IPS DF 6.9 (cell line): Measurements from ENCODE around the gene MARK3.
A peak's percentile ranks its signal among the peaks of the same experiment; 100 is the strongest.

Experiments
- DNase-seq: peaks from one replicate; pipeline ENCODE4 v3.0.0-alpha.2; 2013; ENCODE audit warnings: low read depth, low spot score
- H3K27ac ChIP-seq: one replicate; pipeline ENCODE4 v1.5.1; 2013; ENCODE audit warnings: low read length, control low read depth
- H3K27me3 ChIP-seq: 2 replicates; pipeline ENCODE4 v1.6.1; 2013; ENCODE audit warnings: mild to moderate bottlenecking, low read length; ENCODE audit not compliant: control insufficient read depth, insufficient read depth
- H3K36me3 ChIP-seq: 2 replicates; pipeline ENCODE4 v1.6.1; 2013; ENCODE audit warnings: low read length; ENCODE audit not compliant: control insufficient read depth, insufficient read depth
- H3K4me1 ChIP-seq: 2 replicates; pipeline ENCODE4 v1.6.1; 2013; ENCODE audit warnings: low read length; ENCODE audit not compliant: control insufficient read depth, insufficient read depth
- H3K4me3 ChIP-seq: 2 replicates; pipeline ENCODE4 v1.5.1; 2013; ENCODE audit warnings: mild to moderate bottlenecking, low read length
- H3K9me3 ChIP-seq: 2 replicates; pipeline ENCODE4 v1.6.1; 2013; ENCODE audit warnings: low read length, inconsistent platforms; ENCODE audit not compliant: control insufficient read depth, insufficient read depth
- WGBS: extraction: QIAGEN DNeasy Blood & Tissue Kit; methylation state at CpG from one replicate; pipeline ENCODE4 v1.1.7; 2013; ENCODE audit warnings: mixed read lengths, missing lambda C conversion rate; ENCODE audit not compliant: insufficient read length, insufficient coverage; 5-methylcytosine and 5-hydroxymethylcytosine counted together

The MARK3 gene

GRCh38 chr14:103488071-103488470, 102.9 kb downstream of the MARK3 start:
- no peak overlapping the region for H3K27ac ChIP-seq
- H3K36me3 ChIP-seq: peaks cover 3% of the 10 kb centered on the region; the same call in 1 of the 2 replicates
- no peaks in the 10 kb centered on the region for H3K27me3 ChIP-seq
- no CpG with 5 or more reads among the region's 6 CpGs for WGBS
- no peaks in the 10 kb centered on the region for H3K4me1 ChIP-seq
- no peak for DNase-seq
- no peaks in the 10 kb centered on the region for H3K9me3 ChIP-seq
- no peak overlapping the region for H3K4me3 ChIP-seq

- no peak overlapping the region for H3K4me3 ChIP-seq
- H3K27me3 ChIP-seq: no peaks in the 10 kb centered on the region
- no peak overlapping the region for H3K27ac ChIP-seq
- no peak for DNase-seq
- peaks cover 3% of the 10 kb centered on the region; the same call in 1 of the 2 replicates for H3K36me3 ChIP-seq
- no CpG with 5 or more reads among the region's 2 CpGs for WGBS
- H3K9me3 ChIP-seq: no peaks in the 10 kb centered on the region
- no peaks in the 10 kb centered on the region for H3K4me1 ChIP-seq
Observed at GRCh38 chr14:103488960-103489359, 103.7 kb downstream of the MARK3 start.

GRCh38 chr14:103489621-103490020, 104.4 kb downstream of the MARK3 start:
- H3K27me3 ChIP-seq: no peaks in the 10 kb centered on the region
- no peaks in the 10 kb centered on the region for H3K4me1 ChIP-seq
- peaks cover 3% of the 10 kb centered on the region; the same call in 1 of the 2 replicates for H3K36me3 ChIP-seq
- no peaks in the 10 kb centered on the region for H3K9me3 ChIP-seq
- no peak for DNase-seq
- no peak overlapping the region for H3K27ac ChIP-seq
- WGBS: no CpG with 5 or more reads among the region's 2 CpGs
- H3K4me3 ChIP-seq: no peak overlapping the region

GRCh38 chr14:103491691-103492090, 106.5 kb downstream of the MARK3 start:
- DNase-seq: no peak
- peaks cover 3% of the 10 kb centered on the region; the same call in 1 of the 2 replicates for H3K36me3 ChIP-seq
- H3K27ac ChIP-seq: no peak overlapping the region
- no peaks in the 10 kb centered on the region for H3K27me3 ChIP-seq
- H3K4me3 ChIP-seq: no peak overlapping the region
- no peaks in the 10 kb centered on the region for H3K9me3 ChIP-seq
- no peaks in the 10 kb centered on the region for H3K4me1 ChIP-seq
- no CpG with 5 or more reads among the region's 10 CpGs for WGBS

GRCh38 chr14:103492156-103492925, 107.1 kb downstream of the MARK3 start:
- no CpG with 5 or more reads among the region's 6 CpGs for WGBS
- Histone ChIP-seq H3K27me3 (no peaks in the 10 kb centered on the region), H3K27ac (no peak overlapping the region), H3K9me3 (no peaks in the 10 kb centered on the region), H3K4me3 (no peak overlapping the region), H3K4me1 (no peaks in the 10 kb centered on the region), H3K36me3 (peaks cover 3% of the 10 kb centered on the region; the same call in 1 of the 2 replicates)
- DNase-seq: no peak

GRCh38 chr14:103495854-103496253, 110.6 kb downstream of the MARK3 start:
- Histone ChIP-seq H3K4me1 (no peaks in the 10 kb centered on the region), H3K4me3 (no peak overlapping the region), H3K27me3 (no peaks in the 10 kb centered on the region), H3K9me3 (no peaks in the 10 kb centered on the region), H3K36me3 (peaks cover 3% of the 10 kb centered on the region; the same call in 1 of the 2 replicates), H3K27ac (no peak overlapping the region)
- no CpG with 5 or more reads among the region's 2 CpGs for WGBS
- no peak for DNase-seq

GRCh38 chr14:103496776-103497175, 111.6 kb downstream of the MARK3 start:
- Histone ChIP-seq H3K4me3 (no peak overlapping the region), H3K9me3 (no peaks in the 10 kb centered on the region), H3K4me1 (no peaks in the 10 kb centered on the region), H3K27ac (no peak overlapping the region), H3K36me3 (0 out of 2 replicates have a peak, but pooled peaks cover 1% of the 10 kb centered on the region), H3K27me3 (no peaks in the 10 kb centered on the region)
- no peak for DNase-seq
- no CpG with 5 or more reads among the region's 1 CpG for WGBS

GRCh38 chr14:103499709-103500108, 114.5 kb downstream of the MARK3 start:
- H3K27me3 ChIP-seq: no peaks in the 10 kb centered on the region
- peaks cover 6% of the 10 kb centered on the region; the same call in 1 of the 2 replicates for H3K36me3 ChIP-seq
- no peaks in the 10 kb centered on the region for H3K4me1 ChIP-seq
- no peak overlapping the region for H3K27ac ChIP-seq
- H3K9me3 ChIP-seq: no peaks in the 10 kb centered on the region
- no peak overlapping the region for H3K4me3 ChIP-seq
- DNase-seq: no peak
- WGBS: no CpG with 5 or more reads among the region's 10 CpGs

- Histone ChIP-seq H3K9me3 (no peaks in the 10 kb centered on the region), H3K27me3 (no peaks in the 10 kb centered on the region), H3K36me3 (peaks cover 6% of the 10 kb centered on the region; the same call in 1 of the 2 replicates), H3K27ac (no peak overlapping the region), H3K4me3 (no peak overlapping the region), H3K4me1 (no peaks in the 10 kb centered on the region)
- no CpG with 5 or more reads among the region's 17 CpGs for WGBS
- peak; percentile 72 for DNase-seq
Observed at GRCh38 chr14:103500148-103500990, 115.2 kb downstream of the MARK3 start.

- H3K4me3 ChIP-seq: no peak overlapping the region
- no peak overlapping the region for H3K27ac ChIP-seq
- no peaks in the 10 kb centered on the region for H3K4me1 ChIP-seq
- no peaks in the 10 kb centered on the region for H3K9me3 ChIP-seq
- WGBS: no CpG with 5 or more reads among the region's 11 CpGs
- DNase-seq: no peak
- peaks cover 6% of the 10 kb centered on the region; the same call in 1 of the 2 replicates for H3K36me3 ChIP-seq
- H3K27me3 ChIP-seq: no peaks in the 10 kb centered on the region
Observed at GRCh38 chr14:103501041-103501870, 116.0 kb downstream of the MARK3 start.
